ENCODE data around the gene THAP4. TPM values are rescaled to one million over a fixed set of nuclear protein-coding genes. Genes with fewer than 3 reads are reported as not detected.

THAP4 gene
- total RNA-seq, 2 experiments from 2014 or later: 27.5 to 31.4 TPM

- H3K4me1 Mint-ChIP-seq (ENCODE audit: low read depth): peaks cover 49% of the 10 kb centered on the region
- DNase-seq (no peak), ATAC-seq (ENCODE audit: poor library complexity) (no peak)
- intact Hi-C loops (cut with DNase I, micrococcal nuclease): loop anchor here (5.0 to 10.0 kb wide), 6 partner anchors 108 to 1048 kb away; partner anchors contain the start of genes DUSP28 (in 1 of the 2), FARP2 (in 1 of the 2), HDLBP (in 1 of the 2) and RNPEPL1 (in 1 of the 2)
- no peak overlapping the region for H3K27ac Mint-ChIP-seq
- ChIA-PET POLR2A (interaction anchor here (1.5 kb wide), 1 partner anchor 89 kb away, joined by 3 read pairs; the partner anchor contains the start of gene ING5), CTCF (interaction anchor here (0.6 to 1.3 kb wide), 2 partner anchors 333 to 448 kb away, joined by 3 read pairs; no protein-coding TSS in a partner anchor)
- Histone ChIP-seq H3K4me1 (ENCODE audit: insufficient read depth, low read length) (peaks cover 42% of the 10 kb centered on the region), H3K9me3 (ENCODE audit: control insufficient read depth in 1 of 2, insufficient read depth in 1 of 2, low read length in 2 of 2) (no peaks in the 10 kb centered on the region), H3K36me3 (ENCODE audit: insufficient read depth, low read length) (peaks cover under 1% of the 10 kb centered on the region), H3K4me3 (ENCODE audit: low read length) (no peak overlapping the region), H3K27me3 (ENCODE audit: control insufficient read depth in 1 of 2, insufficient read depth in 2 of 2, low read length in 2 of 2) (no peaks in the 10 kb centered on the region), H3K27ac (ENCODE audit: low read depth in 1 of 2, low read length in 2 of 2) (no peak overlapping the region)
- peaks cover 5% of the 10 kb centered on the region for H3K36me3 Mint-ChIP-seq (ENCODE audit: low read depth)
- H3K4me3 Mint-ChIP-seq: peak overlapping the region; percentile 20
- TF ChIP-seq, protein P1, sequence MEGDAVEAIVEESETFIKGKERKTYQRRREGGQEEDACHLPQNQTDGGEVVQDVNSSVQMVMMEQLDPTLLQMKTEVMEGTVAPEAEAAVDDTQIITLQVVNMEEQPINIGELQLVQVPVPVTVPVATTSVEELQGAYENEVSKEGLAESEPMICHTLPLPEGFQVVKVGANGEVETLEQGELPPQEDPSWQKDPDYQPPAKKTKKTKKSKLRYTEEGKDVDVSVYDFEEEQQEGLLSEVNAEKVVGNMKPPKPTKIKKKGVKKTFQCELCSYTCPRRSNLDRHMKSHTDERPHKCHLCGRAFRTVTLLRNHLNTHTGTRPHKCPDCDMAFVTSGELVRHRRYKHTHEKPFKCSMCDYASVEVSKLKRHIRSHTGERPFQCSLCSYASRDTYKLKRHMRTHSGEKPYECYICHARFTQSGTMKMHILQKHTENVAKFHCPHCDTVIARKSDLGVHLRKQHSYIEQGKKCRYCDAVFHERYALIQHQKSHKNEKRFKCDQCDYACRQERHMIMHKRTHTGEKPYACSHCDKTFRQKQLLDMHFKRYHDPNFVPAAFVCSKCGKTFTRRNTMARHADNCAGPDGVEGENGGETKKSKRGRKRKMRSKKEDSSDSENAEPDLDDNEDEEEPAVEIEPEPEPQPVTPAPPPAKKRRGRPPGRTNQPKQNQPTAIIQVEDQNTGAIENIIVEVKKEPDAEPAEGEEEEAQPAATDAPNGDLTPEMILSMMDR (IDR thresholded peaks at IDR 0.05): no peak
- H3K9me3 Mint-ChIP-seq: no peaks in the 10 kb centered on the region
- no peaks in the 10 kb centered on the region for H3K27me3 Mint-ChIP-seq
Observed at GRCh38 chr2:241613017-241613780, 23.8 kb downstream of the THAP4 start.

- Histone ChIP-seq H3K27ac (ENCODE audit: low read depth in 1 of 2, low read length in 2 of 2) (no peak overlapping the region), H3K9me3 (ENCODE audit: control insufficient read depth in 1 of 2, insufficient read depth in 1 of 2, low read length in 2 of 2) (no peaks in the 10 kb centered on the region), H3K4me1 (ENCODE audit: insufficient read depth, low read length) (peaks cover 34% of the 10 kb centered on the region), H3K4me3 (ENCODE audit: low read length) (no peak overlapping the region), H3K27me3 (ENCODE audit: control insufficient read depth in 1 of 2, insufficient read depth in 2 of 2, low read length in 2 of 2) (no peaks in the 10 kb centered on the region), H3K36me3 (ENCODE audit: insufficient read depth, low read length) (peaks cover 6% of the 10 kb centered on the region)
- Mint-ChIP-seq H3K36me3 (ENCODE audit: low read depth) (peaks cover 5% of the 10 kb centered on the region), H3K4me1 (ENCODE audit: low read depth) (peaks cover 41% of the 10 kb centered on the region), H3K9me3 (no peaks in the 10 kb centered on the region), H3K4me3 (no peak overlapping the region), H3K27me3 (no peaks in the 10 kb centered on the region), H3K27ac (peak overlapping the region; percentile 55)
- DNase-seq (no peak), ATAC-seq (ENCODE audit: poor library complexity) (no peak)
- CTCF ChIA-PET: interaction anchor here (0.6 to 1.3 kb wide), 2 partner anchors 332 to 448 kb away, joined by 3 read pairs; no protein-coding TSS in a partner anchor
- POLR2A ChIA-PET: interaction anchor here (1.5 kb wide), 1 partner anchor 89 kb away, joined by 3 read pairs; the partner anchor contains the start of gene ING5
- intact Hi-C loops (cut with DNase I, micrococcal nuclease): loop anchor here (5.0 to 10.0 kb wide), 6 partner anchors 108 to 1048 kb away; partner anchors contain the start of genes DUSP28 (in 1 of the 2), FARP2 (in 1 of the 2), HDLBP (in 1 of the 2) and RNPEPL1 (in 1 of the 2)
- TF ChIP-seq, protein P1 (IDR thresholded peaks at IDR 0.05): no peak
Observed at GRCh38 chr2:241612156-241613016, 24.6 kb downstream of the THAP4 start.

- TF ChIP-seq, protein P1 (IDR thresholded peaks at IDR 0.05): no peak
- ATAC-seq (ENCODE audit: poor library complexity) (no peak), DNase-seq (peak in 1 of 14 experiments; percentile 32)
- intact Hi-C loops (cut with DNase I, micrococcal nuclease): loop anchor here (2.0 to 10.0 kb wide), 7 partner anchors 106 to 1046 kb away; partner anchors contain the start of genes FARP2 (in 2 of the 2), DUSP28 (in 1 of the 2), HDLBP (in 1 of the 2) and RNPEPL1 (in 1 of the 2)
- ChIA-PET POLR2A (interaction anchor here (1.0 kb wide), 1 partner anchor 26 kb away, joined by 3 read pairs; the partner anchor contains the start of gene ATG4B), CTCF (no interaction called here)
- H3K4me1 Mint-ChIP-seq (ENCODE audit: low read depth): peaks cover 29% of the 10 kb centered on the region
- H3K4me1 ChIP-seq (ENCODE audit: insufficient read depth, low read length): peaks cover 25% of the 10 kb centered on the region
- H3K4me3 ChIP-seq (ENCODE audit: low read length): no peak overlapping the region
- H3K27me3 Mint-ChIP-seq: no peaks in the 10 kb centered on the region
- peaks cover 16% of the 10 kb centered on the region for H3K36me3 ChIP-seq (ENCODE audit: insufficient read depth, low read length)
- peak overlapping the region; percentile 77 for H3K27ac Mint-ChIP-seq
- H3K9me3 ChIP-seq (ENCODE audit: control insufficient read depth in 1 of 2, insufficient read depth in 1 of 2, low read length in 2 of 2): no peaks in the 10 kb centered on the region
- H3K36me3 Mint-ChIP-seq (ENCODE audit: low read depth): peaks cover 5% of the 10 kb centered on the region
- no peak overlapping the region for H3K27ac ChIP-seq (ENCODE audit: low read depth in 1 of 2, low read length in 2 of 2)
- H3K9me3 Mint-ChIP-seq: no peaks in the 10 kb centered on the region
- H3K4me3 Mint-ChIP-seq: no peak overlapping the region
- no peaks in the 10 kb centered on the region for H3K27me3 ChIP-seq (ENCODE audit: control insufficient read depth in 1 of 2, insufficient read depth in 2 of 2, low read length in 2 of 2)
Observed at GRCh38 chr2:241611062-241611461, 25.9 kb downstream of the THAP4 start.

Data from CD4-positive, alpha-beta T cell (primary cell).